PC-3 (cell line): ENCODE measurements around the gene PCLAF.

ENCODE experiments used
- CTCF ChIP-seq: fragments of 300-600 bp; sonication (generic); conservative IDR thresholded peaks from 2 replicates; pipeline ENCODE4 v1.5.1; 2017; ENCODE audit warnings: antibody characterized with exemption, low read depth, mild to moderate bottlenecking, low read length
- EZH2 ChIP-seq: fragments of 300-600 bp; sonication (generic); IDR thresholded peaks from one replicate; pipeline ENCODE4 v1.6.1; 2017; ENCODE audit warnings: antibody characterized with exemption, mild to moderate bottlenecking, low read length; ENCODE audit not compliant: unreplicated experiment
- EZH2phosphoT487 ChIP-seq: fragments of 300-600 bp; sonication (generic); IDR thresholded peaks from 2 replicates; pipeline ENCODE4 v1.6.1; 2018; ENCODE audit warnings: mild to moderate bottlenecking, antibody characterized with exemption, low read length, borderline replicate concordance

- TF ChIP-seq CTCF: no peak
- no peak for TF ChIP-seq EZH2phosphoT487
- TF ChIP-seq EZH2: no peak
These were observed 36.5 kb downstream of the PCLAF start for GRCh38 chr15:64344651-64345294.
